ENCODE results near the gene MOGAT3.
A peak's percentile ranks its signal among the peaks of the same experiment; 100 is the strongest.
"Not testable (repeated sequence)": the region's sequence is repeated elsewhere in the genome, so short reads cannot be mapped to it uniquely, and the experiment has no call there.

MOGAT3 gene

DNA sequence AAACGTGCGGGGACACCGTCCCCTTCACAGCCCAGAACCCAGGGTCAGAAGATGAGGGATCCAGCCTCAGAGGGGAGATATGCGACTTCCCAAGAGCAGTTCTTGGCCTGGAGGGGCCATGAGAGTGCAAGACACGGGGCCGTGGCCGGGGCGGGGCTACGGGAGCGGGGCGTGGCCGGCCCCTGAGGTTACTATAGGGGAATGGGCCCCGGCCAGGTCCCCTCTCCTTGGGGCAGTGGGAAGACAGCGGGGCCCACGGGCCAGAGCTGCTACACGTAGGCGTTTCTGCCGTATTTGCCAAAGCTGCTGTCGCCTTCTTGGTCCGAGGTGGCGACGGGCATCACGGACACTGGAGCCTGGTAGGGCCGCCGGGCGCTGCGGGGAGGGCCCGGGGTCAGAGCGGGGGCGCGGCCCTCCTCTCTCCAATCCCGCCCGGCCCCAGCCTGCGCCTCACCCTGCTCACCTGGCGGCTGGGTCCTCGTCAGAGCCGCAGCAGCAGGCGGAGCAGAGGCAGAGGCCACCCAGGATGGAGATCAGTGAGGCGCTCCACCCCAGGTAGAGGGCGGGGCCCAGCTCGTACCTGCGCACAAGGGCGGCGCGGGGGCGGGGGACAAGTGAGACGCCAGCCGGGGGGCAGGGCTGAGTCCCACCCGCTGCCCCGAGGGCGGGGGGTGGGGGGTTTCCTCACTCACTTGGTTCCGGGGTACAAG, 31.5 kb upstream of the MOGAT3 start:
- DNase-seq, result no peak

GRCh38 chr7:101231644-101232043, 30.8 kb upstream of the MOGAT3 start:
- no peak for DNase-seq

- DNase-seq, result no peak
These were observed 25.9 kb upstream of the MOGAT3 start for GRCh38 chr7:101226721-101227120.

DNA sequence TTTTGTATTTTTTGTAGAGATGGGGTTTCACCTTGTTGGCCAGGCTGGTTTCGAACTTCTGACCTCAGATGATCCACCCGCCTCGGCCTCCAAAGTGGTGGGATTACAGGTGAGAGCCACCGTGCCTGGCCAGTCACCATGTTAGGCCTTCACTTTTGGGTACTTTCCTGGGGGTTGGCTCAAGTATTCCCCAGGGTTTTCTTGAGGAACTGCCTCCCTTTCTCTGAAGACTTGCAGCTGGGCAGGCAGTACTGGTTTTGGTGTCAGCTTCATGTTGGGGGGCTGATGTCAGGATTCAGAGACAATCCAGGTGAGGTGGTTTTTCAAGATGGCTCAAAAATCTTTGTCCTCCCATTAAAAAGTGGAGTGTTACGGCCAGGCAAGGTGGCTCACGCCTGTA, 24.8 kb upstream of the MOGAT3 start:
- no peak for DNase-seq

- no peak for DNase-seq
These were observed 22.7 kb upstream of the MOGAT3 start for GRCh38 chr7:101223528-101223927.

DNA sequence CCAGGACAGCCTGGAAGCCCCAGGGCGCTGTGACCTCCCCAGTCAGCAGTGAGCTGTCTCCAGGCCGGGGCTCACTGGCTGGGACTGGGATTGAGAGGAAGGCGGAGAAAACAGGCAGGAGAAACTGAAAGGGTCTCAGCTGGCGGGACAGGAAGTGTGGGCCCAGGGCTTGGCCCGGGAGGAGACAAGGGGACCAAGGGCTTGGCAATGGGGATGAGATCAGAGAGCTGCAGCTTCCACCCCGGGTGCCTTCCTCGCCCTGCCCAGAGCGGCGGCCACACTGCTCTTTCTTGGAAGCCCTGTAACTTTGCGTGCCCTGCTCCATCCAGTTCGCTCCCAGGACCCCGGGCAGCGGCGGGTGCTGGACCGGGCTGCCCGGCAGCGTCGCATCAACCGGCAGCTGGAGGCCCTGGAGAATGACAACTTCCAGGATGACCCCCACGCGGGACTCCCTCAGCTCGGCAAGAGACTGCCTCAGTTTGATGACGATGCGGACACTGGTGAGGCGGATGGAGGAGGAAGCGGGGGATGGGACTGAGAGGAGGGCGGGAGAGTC, 21.5 kb upstream of the MOGAT3 start:
- DNase-seq, result no peak

DNA sequence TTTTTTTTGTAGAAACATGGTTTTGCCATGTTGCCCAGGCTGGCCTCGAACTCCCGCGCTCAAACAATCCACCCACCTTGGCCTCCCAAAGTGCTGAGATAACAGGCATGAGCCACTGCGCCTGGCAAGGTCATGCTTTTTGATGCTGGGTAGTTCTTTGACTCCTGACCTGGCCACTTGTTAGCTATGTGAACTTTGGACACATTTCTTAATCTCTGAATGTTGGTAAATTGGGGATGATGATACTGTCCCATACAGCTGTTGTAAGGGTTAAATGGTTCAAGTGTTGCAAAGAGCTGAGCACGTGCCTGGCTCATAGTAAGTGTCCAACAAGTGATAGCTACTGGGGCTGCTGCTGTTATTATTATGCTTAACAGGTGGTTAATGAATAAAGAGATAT, 19.5 kb upstream of the MOGAT3 start:
- DNase-seq, result no peak

- DNase-seq, result no peak
These were observed 17.6 kb upstream of the MOGAT3 start for GRCh38 chr7:101218236-101219125.

GRCh38 chr7:101217388-101218235, 16.8 kb upstream of the MOGAT3 start, which contains the start of the genes PLOD3 and ZNHIT1:
Gene PLOD3 (minus strand): TSS chr7:101217581. CDS start chr7:101217274, 307 bp downstream.
Gene ZNHIT1 (plus strand): TSS chr7:101218165. CDS start chr7:101218196, 31 bp downstream.
- DNase-seq, result peak; percentile 96

DNA sequence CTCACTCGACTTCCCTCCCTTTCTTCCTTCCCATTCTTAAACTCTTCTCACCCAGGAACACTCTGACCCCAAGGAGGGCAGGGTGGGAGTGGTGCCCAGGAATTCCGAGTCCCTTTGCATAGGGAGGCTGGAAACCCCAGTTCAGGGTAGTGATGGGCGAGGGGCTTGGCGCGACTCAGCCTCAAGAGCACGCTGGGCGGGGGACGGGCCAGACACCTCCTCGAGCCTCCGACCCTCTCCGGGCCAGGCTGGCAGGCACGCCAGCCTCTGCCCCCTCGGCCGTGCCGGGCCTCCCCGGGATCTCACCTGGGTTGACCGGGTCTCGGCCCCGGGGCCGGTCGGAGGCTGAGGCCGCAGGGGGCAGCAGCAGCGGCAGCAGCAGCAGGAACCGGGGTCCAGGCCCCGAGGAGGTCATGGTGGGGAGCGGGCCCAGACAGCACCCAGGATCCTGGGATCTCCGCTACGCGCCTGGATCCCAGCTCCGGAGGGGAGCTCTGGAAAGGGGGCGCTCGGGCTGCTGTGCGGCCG, 16.1 kb upstream of the MOGAT3 start:
- DNase-seq, result no peak

GRCh38 chr7:101216001-101216859, 15.4 kb upstream of the MOGAT3 start:
- no peak for DNase-seq

- no peak for DNase-seq
These were observed 11.2 kb upstream of the MOGAT3 start for GRCh38 chr7:101212014-101212413.

GRCh38 chr7:101211501-101211900, 10.7 kb upstream of the MOGAT3 start:
- no peak for DNase-seq

DNA sequence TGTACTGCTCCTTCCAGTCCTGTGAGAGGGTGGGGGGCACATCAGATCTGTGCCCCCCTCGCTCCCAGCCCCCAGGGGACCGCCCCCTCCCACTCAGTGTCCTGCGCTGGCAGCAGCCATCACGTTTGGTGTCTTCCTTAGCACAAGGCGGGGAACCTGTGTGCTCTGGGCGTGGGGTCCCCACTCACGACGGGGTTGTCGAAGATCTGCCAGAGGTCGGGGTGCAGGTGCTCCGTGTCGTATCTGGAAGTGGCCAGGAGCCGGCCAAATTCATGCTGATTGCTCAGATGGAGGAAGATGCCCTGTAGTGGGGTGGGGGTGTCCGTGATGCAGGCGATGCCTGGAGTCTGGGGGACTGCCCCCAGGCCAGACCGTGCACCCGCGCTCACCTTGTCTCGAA, 9.3 kb upstream of the MOGAT3 start:
- DNase-seq, result no peak

DNA sequence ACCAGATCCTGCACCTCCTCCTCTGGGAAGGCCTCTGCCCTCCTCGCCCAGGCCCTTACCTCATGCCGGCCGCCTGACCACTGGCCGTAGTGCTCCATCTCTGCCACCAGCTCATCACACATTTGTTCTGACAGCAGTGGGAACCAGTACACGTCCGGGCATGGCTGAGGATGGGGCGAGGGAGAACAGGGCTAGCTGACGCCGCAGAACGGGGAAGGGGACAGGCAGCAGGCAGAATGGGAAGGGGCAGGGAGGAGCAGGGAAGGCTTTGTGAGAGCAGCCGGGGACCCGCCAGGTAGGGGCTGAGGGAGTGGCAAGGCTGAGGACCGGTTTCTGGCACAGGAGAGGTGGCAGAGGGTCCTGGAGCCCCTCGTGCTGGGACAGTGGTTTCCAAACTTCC, 8.0 kb upstream of the MOGAT3 start:
- no peak for DNase-seq

DNA sequence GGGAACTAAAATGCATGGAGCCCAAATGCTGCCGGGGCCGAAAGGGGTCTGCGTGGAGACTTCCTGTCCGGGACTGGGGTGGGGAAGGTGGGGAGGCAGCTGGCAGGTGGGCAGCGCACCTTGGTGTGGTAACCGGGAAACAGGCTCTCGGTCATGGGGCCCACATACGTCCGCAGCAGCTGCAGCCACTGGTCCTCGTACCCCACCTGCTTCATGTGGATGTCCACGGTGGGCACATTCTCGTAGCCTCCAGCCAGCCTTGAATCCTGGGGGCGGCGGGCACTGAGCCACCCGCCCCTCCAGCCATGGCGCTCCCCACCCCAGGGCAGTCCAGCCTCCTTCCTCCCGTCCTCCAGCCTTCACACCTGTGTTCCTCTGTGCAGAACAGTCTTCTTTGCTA, 6.6 kb upstream of the MOGAT3 start:
- no peak for DNase-seq

DNA sequence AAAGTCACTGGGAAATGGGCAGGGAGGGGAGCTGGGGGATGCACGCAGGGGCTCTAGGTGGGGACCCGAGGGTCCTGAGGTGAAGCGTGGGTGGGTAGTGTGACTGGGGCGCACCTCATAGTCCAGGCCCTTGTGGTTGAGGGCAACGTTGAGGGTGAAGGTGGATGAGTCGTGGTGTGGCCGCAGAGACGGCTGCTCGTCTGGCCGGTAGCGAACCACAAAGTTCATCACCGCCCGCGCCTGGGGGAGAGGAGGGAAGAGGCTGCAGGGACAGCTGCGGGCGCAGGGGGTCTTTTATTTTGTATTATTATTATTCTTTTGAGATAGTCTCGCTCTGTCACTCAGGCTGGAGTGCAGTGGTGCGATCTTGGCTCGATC, 5.8 kb upstream of the MOGAT3 start:
- no peak for DNase-seq

DNA sequence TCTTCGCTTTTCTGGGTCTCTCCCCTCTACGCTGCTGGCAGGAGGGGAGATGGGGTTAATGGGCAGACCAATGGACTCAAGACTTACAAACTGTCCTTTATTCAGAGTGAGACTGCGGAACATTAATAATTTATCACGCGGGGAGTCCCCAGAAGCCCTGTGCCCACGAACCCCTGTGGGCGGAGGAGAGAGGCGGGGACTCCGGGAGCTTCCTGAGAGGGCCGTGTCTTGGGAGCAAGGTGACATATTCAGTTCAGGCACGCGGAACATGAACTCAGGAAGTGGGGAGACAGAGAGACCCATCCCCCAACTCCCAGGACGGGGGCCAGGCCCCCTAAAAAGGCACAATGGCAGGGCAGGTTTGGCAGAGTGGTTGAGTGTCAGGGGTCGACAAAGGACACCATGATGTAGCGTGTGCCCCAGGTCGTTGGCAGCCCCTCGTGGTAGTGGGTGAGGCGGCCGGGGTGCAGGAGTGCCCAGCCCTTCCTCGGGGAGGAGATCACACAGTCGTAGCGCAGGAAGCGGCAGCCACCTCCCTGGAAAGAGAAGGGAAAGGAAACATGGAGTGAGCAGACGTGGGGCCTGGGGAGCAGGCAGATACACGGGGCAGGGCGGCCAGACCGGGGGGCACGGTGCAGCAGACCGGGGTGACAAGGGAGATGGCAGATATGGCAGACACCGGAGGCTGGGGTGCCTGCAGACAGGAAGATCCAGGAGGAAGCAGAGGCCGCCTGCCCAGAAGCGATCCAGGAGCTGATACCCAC, 5.2 kb upstream of the MOGAT3 start:
- DNase-seq, result no peak

DNA sequence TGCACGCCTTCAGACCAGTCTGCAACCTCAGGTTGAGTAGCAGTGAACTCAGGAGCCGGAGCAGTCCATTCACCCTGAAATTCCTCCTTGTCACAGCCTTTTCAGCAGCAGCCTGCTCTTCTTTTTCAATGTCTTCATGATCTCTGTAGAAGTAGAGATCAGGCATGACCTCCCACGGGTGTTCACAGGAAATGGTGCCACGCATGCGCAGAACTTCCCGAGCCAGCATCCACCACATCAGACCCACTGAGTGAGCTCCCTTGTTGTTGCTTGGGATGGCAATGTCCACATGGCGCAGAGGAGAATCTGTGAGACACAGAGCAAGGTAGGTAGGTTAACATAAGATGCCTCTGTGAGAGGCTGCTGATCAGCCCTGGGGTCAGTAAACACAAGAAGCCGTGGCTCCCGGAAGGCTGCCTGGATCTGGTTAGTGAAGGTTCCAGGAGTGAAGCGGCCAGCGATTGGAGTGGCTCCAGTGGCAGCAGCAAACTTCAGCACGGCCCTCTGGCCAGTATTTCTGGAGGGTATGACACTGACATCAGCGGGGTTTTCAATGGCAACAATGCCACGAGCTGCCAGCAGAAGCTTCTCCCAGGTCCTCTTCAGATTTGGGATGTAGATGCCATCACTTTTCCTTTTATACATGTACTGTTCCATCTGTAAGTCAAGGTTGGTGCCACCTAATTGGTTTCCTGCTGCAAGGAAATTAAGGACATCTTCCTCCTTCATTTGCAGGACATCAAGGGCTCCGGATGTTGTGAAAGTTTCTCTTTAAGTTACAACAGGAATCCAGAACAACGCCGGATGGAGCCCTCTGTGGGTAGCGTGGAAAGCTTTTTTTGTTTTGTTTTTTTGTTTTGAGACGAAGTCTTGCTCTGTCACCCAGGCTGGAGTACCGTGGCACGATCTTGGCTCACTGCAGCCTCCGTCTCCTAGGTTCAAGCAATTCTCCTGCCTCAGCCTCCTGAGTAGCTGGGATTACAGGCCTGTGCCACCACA, 3.2 kb upstream of the MOGAT3 start:
- DNase-seq, result not testable (repeated sequence)

GRCh38 chr7:101202603-101202918, 1.7 kb upstream of the MOGAT3 start:
- no peak for DNase-seq
